HG03060 (cell line): ENCODE measurements around the gene SNX13.
"Not testable (repeated sequence)": the region's sequence is repeated elsewhere in the genome, so short reads cannot be mapped to it uniquely, and the experiment has no call there.

ENCODE experiments used
- ATAC-seq: cut with Tn5 transposase; IDR thresholded peaks from one replicate; pipeline ENCODE4 v1.9.1; 2021; ENCODE audit warnings: low read depth, moderate number of reproducible peaks; ENCODE audit not compliant: unreplicated experiment

The SNX13 gene

DNA sequence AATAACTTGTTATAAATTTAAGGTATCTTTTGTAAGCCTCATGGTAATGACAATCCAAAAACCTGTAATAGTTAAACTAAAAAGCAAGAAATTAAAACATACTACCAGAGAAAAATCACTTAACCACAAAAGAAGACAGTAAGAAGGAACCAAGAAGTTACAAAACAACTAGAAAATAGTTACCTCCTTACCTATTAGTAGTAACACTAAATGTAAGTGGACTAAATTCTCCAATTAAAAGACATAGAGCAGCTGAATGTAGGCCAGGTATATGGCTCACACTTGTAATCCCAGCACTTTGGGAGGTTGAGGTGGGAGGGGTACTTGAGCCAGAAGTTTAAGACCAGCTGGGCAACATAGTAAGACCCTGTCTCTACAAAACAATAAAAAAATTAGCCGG, 84.0 kb downstream of the SNX13 start:
- no peak for ATAC-seq

DNA sequence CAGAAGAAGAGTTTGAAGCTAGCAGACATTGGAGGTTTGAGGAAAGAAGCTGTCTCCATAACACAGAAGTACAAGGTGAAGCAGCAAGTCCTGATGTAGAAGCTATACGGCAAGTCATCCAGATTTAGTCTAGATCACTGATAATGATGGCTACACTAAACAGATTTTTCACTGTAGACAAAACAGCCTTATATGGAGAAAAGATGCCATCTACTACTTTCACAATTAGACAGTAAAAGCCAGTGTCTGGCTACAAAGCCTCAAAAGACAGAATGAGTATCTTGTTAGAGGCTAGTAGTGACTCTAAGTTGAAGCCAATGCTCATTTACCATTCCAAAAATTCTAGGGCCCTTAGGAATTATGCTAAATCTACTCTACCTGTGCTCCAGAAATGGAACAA, 85.1 kb downstream of the SNX13 start:
- no peak for ATAC-seq

DNA sequence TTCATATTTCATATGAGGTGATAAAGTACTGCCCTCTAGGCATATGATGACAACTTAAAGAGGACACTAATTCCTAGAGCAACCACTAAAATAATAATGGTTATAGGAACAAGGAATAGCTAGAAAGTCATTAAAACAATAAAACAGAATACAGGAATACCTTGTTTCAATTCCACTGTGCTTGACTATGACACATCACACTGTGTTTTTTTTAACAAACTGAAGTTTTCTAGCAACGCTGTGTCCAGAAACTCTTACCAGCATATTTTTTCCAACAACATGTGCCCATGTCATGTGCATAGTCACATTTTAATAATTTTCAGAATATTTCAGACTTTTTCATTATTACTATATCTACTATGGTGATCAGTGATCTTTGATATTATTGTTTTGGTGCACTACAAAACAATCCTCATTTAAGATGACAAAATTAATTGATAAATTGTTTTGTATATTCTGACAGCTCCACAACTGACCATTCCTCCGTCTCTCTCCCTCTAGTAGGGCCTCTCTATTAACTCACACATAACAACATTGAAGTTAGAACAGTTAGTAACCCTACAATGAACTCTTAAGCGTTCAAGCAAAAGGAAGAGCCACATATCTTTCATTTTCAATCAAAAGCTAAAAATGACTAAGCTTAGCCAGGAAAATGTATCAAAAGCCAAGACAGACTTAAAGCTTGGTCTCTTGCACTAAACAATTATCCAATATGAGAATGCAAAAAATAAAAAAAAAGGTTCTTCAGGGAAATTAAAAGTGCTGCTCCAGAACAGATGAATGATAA, 85.8 kb downstream of the SNX13 start:
- ATAC-seq = no peak

DNA sequence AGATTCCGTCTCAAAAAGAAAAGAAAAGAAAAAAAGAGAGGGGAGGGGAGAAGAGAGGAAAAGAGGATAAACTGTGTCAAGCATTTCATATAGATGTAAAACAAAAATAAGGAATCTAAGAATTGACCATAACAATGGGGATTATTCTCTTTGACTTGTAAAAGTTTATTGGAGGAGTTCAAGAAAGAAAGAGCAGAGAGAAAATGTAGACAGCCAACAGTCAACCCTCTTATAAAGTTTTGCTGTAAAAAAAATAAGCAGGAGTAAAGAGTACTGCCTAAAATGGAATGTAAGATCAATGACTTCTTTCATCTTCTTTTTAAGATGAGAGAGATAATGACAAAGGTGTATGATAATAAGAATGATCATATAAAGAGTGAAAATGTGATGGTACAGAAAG, 87.9 kb downstream of the SNX13 start:
- ATAC-seq = no peak

DNA sequence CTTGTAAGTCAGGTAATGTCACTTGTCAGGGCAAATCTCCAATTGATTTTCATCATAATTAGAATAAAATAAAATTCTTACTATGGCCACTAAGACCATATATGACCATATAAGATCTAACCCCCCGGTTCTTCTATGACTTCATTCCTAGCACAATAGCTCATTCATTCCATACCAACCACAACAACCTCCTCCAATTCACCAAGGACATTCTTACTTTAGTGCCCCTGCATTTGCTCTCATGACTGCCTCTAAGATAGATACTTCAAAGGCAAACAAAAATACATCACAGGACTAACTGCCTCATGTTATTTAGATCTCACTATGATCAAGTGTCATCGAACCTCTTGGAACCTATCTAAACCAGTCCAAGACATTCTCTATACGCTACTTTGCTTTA, 90.8 kb downstream of the SNX13 start:
- no peak for ATAC-seq

DNA sequence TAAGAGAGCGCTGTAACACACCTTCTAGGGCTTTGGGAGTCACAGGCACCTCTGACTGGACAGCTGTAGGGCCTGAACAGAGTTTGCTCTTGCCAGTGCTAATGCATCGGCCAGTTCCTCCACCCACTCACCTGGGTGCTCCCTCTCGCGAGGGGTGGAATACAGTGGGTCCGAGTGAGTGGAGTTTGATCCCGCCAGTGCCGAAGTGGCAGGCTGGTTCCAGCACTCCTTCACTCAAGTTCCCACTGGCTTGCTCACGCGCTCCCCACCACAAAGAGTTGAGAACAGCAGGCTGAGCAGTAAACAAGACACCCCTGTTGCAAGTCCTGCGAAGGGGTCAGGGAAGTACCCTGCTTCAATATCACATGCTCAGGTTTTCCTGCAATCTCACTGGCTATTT, 91.8 kb downstream of the SNX13 start:
- no peak for ATAC-seq

DNA sequence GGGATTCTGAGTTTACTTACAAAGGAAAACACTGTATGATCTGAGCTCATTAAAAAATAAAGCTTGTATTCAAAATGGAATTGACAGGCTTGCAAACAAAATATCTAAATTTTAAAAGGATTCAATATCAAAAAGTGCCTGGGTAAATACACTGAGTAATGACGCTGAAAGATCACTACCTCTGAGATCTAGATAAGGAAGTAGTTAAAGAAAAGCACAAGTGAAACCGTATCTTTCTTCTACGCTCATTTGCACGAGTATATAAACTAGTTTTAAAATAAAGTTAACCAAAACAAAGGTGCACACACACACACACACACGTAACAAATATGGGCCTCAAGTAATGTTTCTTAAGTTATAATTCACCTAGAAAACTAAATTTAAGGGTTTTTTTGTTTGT, 93.4 kb downstream of the SNX13 start:
- ATAC-seq = no peak

DNA sequence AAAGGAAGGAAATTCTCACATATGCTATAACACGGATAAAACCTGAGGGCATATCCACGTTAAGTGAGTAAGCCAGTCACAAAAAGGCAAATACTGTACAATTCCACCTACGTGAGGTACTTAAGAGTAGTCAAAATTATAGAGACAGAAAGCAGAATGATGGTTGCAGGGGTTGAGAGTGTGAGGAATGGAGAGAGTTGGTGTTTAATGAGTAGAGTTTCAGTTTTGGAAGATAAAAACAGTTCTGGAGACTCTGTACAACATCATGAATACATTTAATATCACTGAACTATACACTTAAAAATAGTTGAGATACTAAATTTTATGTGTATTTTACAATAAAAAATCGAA, 95.1 kb downstream of the SNX13 start:
- no peak for ATAC-seq

DNA sequence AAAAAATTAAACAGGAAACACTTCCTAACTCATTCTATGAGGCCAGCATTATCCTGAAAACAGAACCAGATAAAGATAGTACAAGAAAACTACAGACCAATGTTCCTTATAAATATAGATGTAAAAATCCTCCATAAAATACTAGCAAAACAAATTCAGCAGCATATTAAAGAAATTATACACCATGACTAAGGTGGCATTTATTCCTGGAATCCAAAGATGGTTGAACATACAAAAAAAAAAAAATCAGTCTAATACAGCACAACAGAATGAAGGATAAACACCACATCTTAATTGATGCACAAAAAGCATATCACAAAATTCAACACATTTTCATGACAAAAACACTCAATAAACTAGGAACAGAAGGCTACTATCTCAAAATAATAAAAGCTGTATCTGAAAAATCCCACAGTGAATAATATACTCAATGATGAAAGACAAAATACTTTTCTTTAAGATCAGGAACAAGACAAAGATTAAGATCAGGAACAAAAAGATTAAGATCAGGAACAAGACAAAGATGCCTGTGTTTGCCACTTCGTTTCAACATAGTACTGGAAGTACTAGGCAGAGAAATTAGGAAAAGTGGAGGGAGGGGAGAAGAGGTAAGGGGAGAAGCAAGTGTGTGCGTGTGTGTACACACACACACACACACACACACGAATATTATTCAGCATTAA, 95.6 kb downstream of the SNX13 start:
- no peak for ATAC-seq

DNA sequence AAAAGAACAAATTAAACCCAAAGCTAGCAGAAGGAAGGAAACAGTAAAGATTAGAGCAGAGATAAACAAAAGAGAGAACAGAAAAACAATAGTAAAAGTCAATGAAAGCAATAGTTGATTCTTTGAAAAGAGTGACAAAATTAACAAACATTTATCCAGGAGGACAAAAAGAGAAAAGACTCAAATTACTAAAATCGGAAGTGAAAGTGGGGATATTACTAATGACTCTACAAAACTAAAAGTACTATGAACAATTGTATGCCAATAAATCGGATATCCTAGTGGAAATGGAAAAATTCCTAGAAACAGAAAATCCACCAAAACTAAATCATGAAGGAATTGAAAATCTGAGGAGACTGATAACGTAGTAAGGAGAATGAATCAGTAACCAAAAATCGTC, 96.3 kb downstream of the SNX13 start:
- no peak for ATAC-seq

DNA sequence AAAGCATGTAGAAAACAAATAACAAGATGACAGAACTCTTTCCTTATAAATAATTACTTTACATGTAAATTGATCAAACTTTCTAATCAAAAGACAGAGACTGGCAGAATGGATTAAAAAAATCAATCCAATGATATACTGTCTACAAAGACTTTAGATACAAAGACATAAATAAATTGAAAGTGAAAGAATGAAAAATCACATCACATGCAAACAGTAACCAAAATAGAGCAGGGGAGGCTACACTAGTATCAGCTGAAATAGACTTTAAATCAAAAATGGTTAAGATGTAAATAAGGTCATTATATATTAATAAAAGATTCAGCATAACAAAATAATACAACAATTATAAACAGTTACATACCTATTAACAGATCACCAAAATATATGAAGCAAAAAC, 97.3 kb downstream of the SNX13 start:
- ATAC-seq = no peak

DNA sequence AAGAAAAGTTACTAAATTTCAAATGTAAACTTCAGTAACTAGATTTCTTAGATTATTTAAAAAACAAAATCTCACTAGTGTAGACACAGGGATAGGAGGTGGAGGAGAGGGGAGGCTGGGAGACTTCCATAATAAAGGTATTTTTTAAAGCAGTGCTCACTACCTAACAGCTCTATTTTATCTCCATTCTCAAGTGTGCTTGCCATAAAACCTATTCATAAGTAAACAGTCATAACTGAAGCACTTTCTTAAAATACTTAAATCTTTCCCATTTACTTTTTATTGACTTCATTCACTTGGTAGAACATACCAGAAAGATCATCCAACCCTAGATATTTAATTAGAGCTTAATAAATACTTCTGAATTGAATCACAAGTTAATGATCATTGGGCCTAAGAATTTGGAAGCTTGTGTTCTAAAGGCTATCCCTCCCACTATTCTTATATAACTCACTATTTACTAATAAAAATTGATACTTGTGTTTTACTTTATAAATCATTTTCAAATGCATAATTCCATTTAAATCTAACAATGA, 107.4 kb downstream of the SNX13 start:
- ATAC-seq = no peak

DNA sequence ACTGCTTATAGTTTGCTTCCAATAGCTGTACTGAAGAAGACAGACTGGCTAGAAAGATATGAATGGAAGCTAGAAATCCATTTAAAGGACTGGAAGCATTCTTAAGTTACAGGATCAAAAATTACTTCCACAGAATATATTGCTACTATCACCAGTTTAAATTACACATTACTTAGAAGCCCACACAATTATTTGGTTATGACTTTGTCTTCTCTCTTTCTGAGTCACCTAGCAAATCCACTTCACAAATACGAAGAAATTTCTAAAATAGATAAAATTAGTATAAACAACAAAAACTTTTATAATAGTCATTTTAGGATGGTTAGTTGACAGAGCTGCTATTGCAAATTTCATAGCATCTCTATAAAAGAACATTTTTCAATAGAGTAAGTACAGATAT, 108.1 kb downstream of the SNX13 start:
- ATAC-seq = no peak

DNA sequence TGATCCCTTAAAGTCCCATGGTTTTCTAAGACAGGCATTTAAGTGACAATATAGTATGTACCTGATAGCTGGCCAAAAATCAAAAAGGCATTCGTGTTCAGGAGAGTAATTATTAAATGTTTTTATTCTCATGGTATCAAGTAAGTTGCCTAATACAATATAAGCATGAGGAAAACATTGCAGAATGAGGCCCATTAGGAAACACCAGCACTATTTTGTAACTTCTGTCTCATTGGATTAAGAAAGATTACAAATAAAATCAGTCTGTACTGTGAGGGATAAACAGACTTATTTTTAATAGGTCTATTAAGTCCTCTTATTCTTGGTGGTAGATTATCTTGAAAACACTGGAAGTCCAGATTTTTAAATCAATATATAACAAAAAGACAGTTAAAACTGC, 110.1 kb downstream of the SNX13 start:
- no peak for ATAC-seq

DNA sequence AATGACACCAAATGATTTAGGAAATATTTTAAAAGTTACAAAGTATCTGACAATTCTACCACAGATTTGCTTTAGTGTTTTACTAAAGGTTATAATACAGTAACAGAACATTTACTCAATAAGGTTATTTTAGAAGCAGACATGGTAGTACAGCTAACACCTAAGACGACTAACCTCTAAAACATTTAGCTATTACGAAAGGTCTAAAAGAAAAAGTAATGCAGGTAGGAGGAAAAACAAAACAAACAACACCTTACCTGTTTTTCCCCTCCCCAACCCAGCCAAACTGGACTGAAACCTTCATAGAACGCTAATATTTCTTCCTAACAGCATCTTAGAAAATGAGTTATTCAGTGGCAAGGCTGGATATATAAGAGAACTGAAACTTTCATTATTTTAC, 111.3 kb downstream of the SNX13 start:
- ATAC-seq = no peak

DNA sequence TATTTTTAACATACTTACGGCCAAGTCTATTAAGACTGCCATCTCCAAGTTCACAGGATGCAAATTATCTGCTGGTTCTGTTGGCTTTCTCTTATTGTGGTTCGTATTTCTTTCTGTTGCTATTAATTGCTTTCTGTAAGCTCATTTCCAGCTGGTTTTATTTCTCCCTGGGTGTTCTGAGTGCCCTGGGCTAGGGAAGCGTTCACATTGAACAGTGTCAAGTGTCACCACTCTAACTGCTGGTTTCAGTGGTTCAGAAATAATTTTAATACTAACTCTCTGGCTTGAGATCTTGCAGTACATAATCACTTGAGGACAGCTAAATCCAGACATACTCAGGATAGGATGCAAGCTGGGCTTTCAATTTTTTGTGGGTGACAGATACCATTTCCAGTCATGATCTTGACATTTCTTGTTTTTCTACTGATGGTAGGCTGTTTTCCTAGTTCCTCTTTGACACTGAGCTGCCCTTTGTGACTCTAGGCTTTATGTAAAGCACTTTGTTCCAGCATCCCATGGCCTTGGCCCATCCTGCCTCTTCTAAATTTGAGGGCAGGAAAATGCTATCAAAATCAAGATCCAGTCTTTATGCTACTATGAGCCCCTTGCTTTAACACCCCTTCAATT, 117.6 kb downstream of the SNX13 start:
- ATAC-seq = no peak

DNA sequence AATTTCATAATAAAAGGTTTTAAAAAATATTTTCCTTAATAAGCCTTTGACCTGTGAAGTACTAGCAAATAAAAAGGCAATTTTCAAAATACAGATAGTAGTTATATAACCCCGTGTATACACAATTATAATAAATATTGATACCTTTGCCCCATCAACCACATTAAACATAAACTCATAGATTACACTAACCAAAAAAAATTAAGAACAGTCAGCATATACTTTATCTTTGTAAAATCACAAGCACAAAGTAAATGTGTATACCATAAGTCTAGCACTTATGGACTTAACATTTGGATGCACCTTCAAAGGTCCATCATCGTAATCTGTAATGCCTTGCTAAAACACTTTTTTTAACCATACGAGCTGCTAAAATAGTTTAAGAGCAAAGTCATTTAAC, 123.4 kb downstream of the SNX13 start:
- ATAC-seq = no peak

DNA sequence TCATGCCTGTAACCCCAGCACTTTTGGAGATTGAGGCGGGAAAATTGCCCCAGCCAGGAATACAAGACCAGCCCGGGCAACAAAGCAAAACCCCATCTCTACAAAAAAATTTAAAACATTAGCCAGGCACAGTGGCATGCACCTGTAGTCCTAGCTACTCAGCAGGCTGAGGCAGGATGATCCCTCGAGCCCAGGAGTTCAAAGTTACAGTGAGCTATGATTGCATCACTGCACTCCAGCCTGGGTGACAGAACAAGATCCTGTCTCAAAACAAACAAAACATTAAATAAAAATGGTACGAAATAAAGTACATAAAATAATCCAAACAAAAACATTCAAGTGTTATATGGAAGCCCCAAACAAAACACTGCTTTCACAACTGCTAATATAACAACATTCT, 125.0 kb downstream of the SNX13 start:
- no peak for ATAC-seq

DNA sequence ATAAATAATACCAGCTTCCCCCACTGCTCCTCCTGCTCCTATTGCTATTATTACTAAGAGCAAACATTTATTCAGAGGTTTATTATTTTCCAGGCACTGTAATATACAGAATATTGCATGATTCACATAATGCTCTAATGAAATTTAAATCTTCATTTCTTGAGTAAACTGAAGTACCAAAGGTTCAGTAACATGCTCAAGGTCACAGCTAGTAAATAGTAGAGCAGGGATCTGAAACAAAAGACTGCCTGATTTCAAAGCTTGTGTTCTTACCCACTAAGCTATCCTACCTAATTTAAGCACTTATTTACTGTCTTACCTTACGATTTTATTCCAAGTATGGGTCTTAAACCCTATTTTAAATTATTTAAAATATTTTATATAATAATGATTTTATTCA, 126.2 kb downstream of the SNX13 start:
- no peak for ATAC-seq

DNA sequence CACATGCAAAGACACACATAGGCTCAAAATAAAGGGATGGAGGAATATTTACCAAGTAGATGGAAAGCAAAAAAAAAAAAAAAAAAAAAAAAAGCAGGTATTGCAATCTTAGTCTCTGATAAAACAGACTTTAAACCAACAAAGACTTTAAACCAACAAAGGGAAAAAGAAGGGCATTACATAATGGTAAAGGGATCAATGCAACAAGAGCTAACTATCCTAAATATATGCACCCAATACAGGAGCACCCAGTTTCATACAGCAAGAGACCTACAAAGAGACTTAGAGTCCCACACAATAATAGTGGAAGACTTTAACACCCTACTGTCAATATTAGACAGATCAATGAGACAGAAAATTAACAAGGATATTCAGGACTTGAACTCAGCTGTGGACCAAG, 131.1 kb downstream of the SNX13 start:
- ATAC-seq = not testable (repeated sequence)

DNA sequence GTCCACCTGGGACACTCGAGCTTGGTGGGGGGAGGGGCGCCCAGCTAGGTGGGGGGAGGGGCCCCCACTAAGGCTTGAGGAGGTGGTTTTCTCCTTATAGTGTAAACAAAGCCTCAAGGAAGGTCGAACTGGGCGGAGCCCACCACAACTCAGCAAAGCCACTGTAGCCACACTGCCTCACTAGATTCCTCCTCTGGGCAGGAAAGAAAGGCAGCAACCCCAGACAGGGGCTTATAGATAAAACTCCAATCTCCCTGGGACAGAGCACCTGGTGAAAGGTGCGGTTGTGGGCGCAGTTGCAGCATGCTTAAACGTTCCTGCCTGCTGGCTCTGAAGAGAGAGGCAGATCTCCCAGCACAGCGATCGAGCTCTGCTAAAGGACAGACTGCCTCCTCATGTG, 133.1 kb downstream of the SNX13 start:
- ATAC-seq = no peak

DNA sequence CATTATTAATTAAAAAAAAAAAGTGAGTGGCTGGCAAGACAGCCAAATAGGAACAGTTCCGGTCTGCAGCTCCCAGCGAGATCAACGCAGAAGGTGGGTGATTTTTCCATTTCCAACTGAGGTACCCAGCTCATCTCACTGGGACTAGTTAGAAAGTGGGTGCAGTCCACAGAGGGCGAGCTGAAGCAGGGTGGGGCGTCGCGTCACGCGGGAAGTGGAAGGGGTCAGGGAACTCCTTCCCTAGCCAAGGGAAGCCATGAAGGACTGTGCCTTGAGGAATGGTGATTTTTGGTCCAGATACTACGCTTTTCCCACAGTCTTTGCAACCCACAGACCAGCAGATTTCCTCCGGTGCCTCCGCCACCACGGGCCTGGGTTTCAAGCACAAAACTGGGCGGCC, 133.7 kb downstream of the SNX13 start:
- ATAC-seq = no peak
